GM10847 (cell line): ENCODE results near the gene DNAJC10.

Source experiments
- POLR2A ChIP-seq: IDR thresholded peaks from 2 replicates; pipeline ENCODE4 v1.6.1; 2011; ENCODE audit not compliant: insufficient read length; ENCODE audit errors: extremely low read depth

The DNAJC10 gene

GRCh38 chr2:182763311-182763912 is 47.4 kb downstream of the DNAJC10 start:
- no peak for TF ChIP-seq POLR2A

GRCh38 chr2:182766626-182767025 is 50.6 kb downstream of the DNAJC10 start:
- TF ChIP-seq POLR2A, result no peak

GRCh38 chr2:182767578-182767977 is 51.5 kb downstream of the DNAJC10 start:
- no peak for TF ChIP-seq POLR2A

- TF ChIP-seq POLR2A, result no peak
Observed at GRCh38 chr2:182779323-182779722, 63.3 kb downstream of the DNAJC10 start.

GRCh38 chr2:182784058-182784706 is 68.1 kb downstream of the DNAJC10 start:
- no peak for TF ChIP-seq POLR2A

GRCh38 chr2:182784777-182785176 is 68.7 kb downstream of the DNAJC10 start:
- no peak for TF ChIP-seq POLR2A

GRCh38 chr2:182792441-182792840 is 76.4 kb downstream of the DNAJC10 start:
- no peak for TF ChIP-seq POLR2A

- TF ChIP-seq POLR2A, result no peak
Observed at GRCh38 chr2:182798736-182799135, 82.7 kb downstream of the DNAJC10 start.

- TF ChIP-seq POLR2A, result no peak
Observed at GRCh38 chr2:182804128-182804527, 88.1 kb downstream of the DNAJC10 start.

GRCh38 chr2:182807319-182807718 is 91.3 kb downstream of the DNAJC10 start:
- TF ChIP-seq POLR2A, result no peak

GRCh38 chr2:182810087-182810486 is 94.0 kb downstream of the DNAJC10 start:
- TF ChIP-seq POLR2A, result no peak

GRCh38 chr2:182814380-182814779 is 98.3 kb downstream of the DNAJC10 start:
- no peak for TF ChIP-seq POLR2A

GRCh38 chr2:182814804-182815203 is 98.7 kb downstream of the DNAJC10 start:
- TF ChIP-seq POLR2A, result no peak

- no peak for TF ChIP-seq POLR2A
Observed at GRCh38 chr2:182816866-182817265, 100.8 kb downstream of the DNAJC10 start.

GRCh38 chr2:182817558-182817957 is 101.5 kb downstream of the DNAJC10 start:
- TF ChIP-seq POLR2A, result no peak

- no peak for TF ChIP-seq POLR2A
Observed at GRCh38 chr2:182818501-182818900, 102.4 kb downstream of the DNAJC10 start.

- no peak for TF ChIP-seq POLR2A
Observed at GRCh38 chr2:182818925-182819324, 102.9 kb downstream of the DNAJC10 start.
